ENCODE measurements around the gene TMEM41A. TPM values are rescaled to one million over a fixed set of nuclear protein-coding genes. Genes with fewer than 3 reads are reported as not detected.
"Not testable (repeated sequence)": the region's sequence is repeated elsewhere in the genome, so short reads cannot be mapped to it uniquely, and the experiment has no call there.

TMEM41A gene
- total RNA-seq, 8 experiments from 2014 or later = 9.7 to 16.6 (median 13.2) TPM

- in situ Hi-C loops (cut with MboI; ENCODE audit: low pct_unique_long_range_greater_than_20kb in 2 of 9, low sequenced_read_pairs in 9 of 9, unreplicated experiment in 9 of 9) = no loop called here
- ATAC-seq (replicated peaks in 6 of 8) = no peak
- Histone ChIP-seq H3K4me3 (no peak overlapping the region), H3K4me1 (replicated peaks in 1 of 2) (no peaks in the 10 kb centered on the region), H3K27ac (no peak overlapping the region)
- 13 to 100% (median 65%) methylated on average over 1 to 3 of the region's 3 CpGs; no CpG with 5 or more reads in 3 of the 10 experiments for WGBS, 10 experiments
These were observed 21.5 kb downstream of the TMEM41A start for GRCh38 chr3:185477316-185477715.

- H3K4me1 ChIP-seq (replicated peaks in 1 of 2); in situ Hi-C loops (cut with MboI; ENCODE audit: low pct_unique_long_range_greater_than_20kb in 2 of 9, low sequenced_read_pairs in 9 of 9, unreplicated experiment in 9 of 9); ATAC-seq (replicated peaks in 6 of 8); H3K4me3 ChIP-seq; H3K27ac ChIP-seq: not testable (repeated sequence)
- WGBS, 10 experiments = 88 to 100% (median 100%) methylated on average over 1 to 4 of the region's 6 CpGs; no CpG with 5 or more reads in 3 of the 10 experiments
These were observed 23.9 kb downstream of the TMEM41A start for GRCh38 chr3:185474922-185475321.

DNA sequence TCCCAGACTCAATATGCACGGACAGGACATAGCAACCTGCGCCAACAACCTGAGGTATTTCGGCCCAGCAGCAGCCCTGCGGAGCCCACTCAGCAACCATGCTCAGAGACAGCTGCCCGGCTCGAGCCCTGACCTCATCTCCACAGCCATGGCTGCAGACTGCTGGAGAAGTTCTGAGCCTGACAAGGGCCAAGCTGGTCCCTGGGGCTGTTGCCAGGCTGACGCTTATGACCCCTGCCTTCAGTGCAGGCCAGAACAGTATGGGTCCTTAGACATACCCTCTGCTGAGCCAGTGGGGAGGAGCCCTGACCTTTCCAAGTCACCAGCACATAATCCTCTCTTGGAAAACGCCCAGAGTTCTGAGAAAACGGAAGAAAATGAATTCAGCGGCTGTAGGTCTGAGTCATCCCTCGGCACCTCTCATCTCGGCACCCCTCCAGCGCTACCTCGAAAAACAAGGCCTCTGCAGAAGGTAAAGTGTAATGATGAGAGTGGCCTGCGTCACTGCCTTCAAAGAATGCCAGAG lies 25.5 kb downstream of the TMEM41A start:
- peak in 1 of 8 experiments; percentile 61 for ATAC-seq (replicated peaks in 6 of 8)
- H3K4me1 ChIP-seq (replicated peaks in 1 of 2) = no peaks in the 10 kb centered on the region
- WGBS, 10 experiments = 80 to 100% (median 94%) methylated on average over 2 to 9 of the region's 15 CpGs; no CpG with 5 or more reads in 4 of the 10 experiments
- in situ Hi-C loops (cut with MboI; ENCODE audit: low pct_unique_long_range_greater_than_20kb in 2 of 9, low sequenced_read_pairs in 9 of 9, unreplicated experiment in 9 of 9) = no loop called here
- no peak overlapping the region for H3K4me3 ChIP-seq
- no peak overlapping the region for H3K27ac ChIP-seq

- Histone ChIP-seq H3K4me1 (replicated peaks in 1 of 2) (no peaks in the 10 kb centered on the region), H3K4me3 (no peak overlapping the region), H3K27ac (no peak overlapping the region)
- 43 to 100% (median 63%) methylated on average over 1 to 3 of the region's 3 CpGs; no CpG with 5 or more reads in 3 of the 10 experiments for whole genome bisulfite sequencing, 10 experiments
- in situ Hi-C loops (cut with MboI; ENCODE audit: low pct_unique_long_range_greater_than_20kb in 2 of 9, low sequenced_read_pairs in 9 of 9, unreplicated experiment in 9 of 9) = no loop called here
- ATAC-seq (replicated peaks in 6 of 8) = no peak
These were observed 28.5 kb downstream of the TMEM41A start for GRCh38 chr3:185470323-185470722.

DNA sequence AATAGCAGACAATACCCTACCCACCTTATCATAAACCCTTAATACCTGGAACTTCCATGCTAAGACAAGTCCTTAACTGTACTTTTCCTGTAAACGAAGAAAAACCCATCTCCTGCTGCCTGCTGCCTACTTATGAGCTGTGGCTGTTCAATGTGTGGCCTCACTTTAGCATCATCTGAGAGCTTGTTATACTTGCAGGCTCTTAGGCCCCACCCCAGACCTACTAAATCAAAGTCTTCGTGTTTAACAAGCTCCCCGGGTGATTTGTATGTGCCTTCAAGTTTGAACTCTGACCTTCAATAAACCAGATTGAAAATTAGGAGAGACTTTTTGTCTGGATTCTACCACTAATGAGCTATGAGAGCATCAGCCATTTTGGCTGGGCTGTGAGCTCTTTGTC lies 29.3 kb downstream of the TMEM41A start:
- Histone ChIP-seq H3K4me1 (replicated peaks in 1 of 2) (no peaks in the 10 kb centered on the region), H3K27ac (no peak overlapping the region), H3K4me3 (no peak overlapping the region)
- in situ Hi-C loops (cut with MboI; ENCODE audit: low pct_unique_long_range_greater_than_20kb in 2 of 9, low sequenced_read_pairs in 9 of 9, unreplicated experiment in 9 of 9) = no loop called here
- 5 to 100% (median 76%) methylated on average over 1 to 3 of the region's 3 CpGs; no CpG with 5 or more reads in 4 of the 10 experiments for WGBS, 10 experiments
- ATAC-seq (replicated peaks in 6 of 8) = no peak

GRCh38 chr3:185466123-185466522 lies 32.7 kb downstream of the TMEM41A start:
- H3K4me3 ChIP-seq; H3K4me1 ChIP-seq (replicated peaks in 1 of 2); in situ Hi-C loops (cut with MboI; ENCODE audit: low pct_unique_long_range_greater_than_20kb in 2 of 9, low sequenced_read_pairs in 9 of 9, unreplicated experiment in 9 of 9); H3K27ac ChIP-seq; ATAC-seq (replicated peaks in 6 of 8): not testable (repeated sequence)
- WGBS, 10 experiments = 70 to 100% (median 92%) methylated on average over 1 to 3 of the region's 5 CpGs; no CpG with 5 or more reads in 6 of the 10 experiments

DNA sequence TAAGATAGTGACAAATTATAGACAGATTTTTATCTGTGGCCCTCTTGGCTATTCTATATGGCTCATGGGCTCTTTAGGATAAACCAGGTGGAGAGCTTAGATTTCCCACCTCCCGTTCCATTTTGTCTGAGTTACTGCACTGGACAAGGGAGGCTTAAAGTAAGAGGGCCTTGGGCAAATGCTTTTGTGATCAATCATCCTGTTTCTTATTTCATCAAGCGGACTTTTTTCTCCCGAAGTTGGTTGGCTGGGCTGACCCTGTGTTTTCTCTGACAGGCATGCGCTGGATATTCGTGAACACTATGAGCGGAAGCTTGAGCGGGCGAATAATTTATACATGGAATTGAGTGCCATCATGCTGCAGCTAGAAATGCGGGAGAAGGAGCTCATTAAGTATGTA lies 33.4 kb downstream of the TMEM41A start:
- WGBS, 10 experiments = 80 to 95% (median 89%) methylated on average over 3 to 9 of the region's 9 CpGs; no CpG with 5 or more reads in 2 of the 10 experiments
- Histone ChIP-seq H3K4me1 (replicated peaks in 1 of 2) (no peaks in the 10 kb centered on the region), H3K4me3 (no peak overlapping the region), H3K27ac (no peak overlapping the region)
- in situ Hi-C loops (cut with MboI; ENCODE audit: low pct_unique_long_range_greater_than_20kb in 2 of 9, low sequenced_read_pairs in 9 of 9, unreplicated experiment in 9 of 9) = no loop called here
- no peak for ATAC-seq (replicated peaks in 6 of 8)

- Histone ChIP-seq H3K27ac (no peak overlapping the region), H3K4me3 (no peak overlapping the region), H3K4me1 (replicated peaks in 1 of 2) (no peaks in the 10 kb centered on the region)
- in situ Hi-C loops (cut with MboI; ENCODE audit: low pct_unique_long_range_greater_than_20kb in 2 of 9, low sequenced_read_pairs in 9 of 9, unreplicated experiment in 9 of 9) = no loop called here
- WGBS, 10 experiments = 43 to 82% (median 65%) methylated on average over 1 to 6 of the region's 6 CpGs
- ATAC-seq (replicated peaks in 6 of 8) = peak in 2 of 8 experiments; percentile 33 to 34
These were observed 38.0 kb downstream of the TMEM41A start for GRCh38 chr3:185460719-185461350.

GRCh38 chr3:185460309-185460708 lies 38.5 kb downstream of the TMEM41A start:
- 49 to 84% (median 71%) methylated on average over 2 to 5 of the region's 5 CpGs; no CpG with 5 or more reads in 2 of the 10 experiments for WGBS, 10 experiments
- Histone ChIP-seq H3K27ac (no peak overlapping the region), H3K4me3 (no peak overlapping the region), H3K4me1 (replicated peaks in 1 of 2) (no peaks in the 10 kb centered on the region)
- in situ Hi-C loops (cut with MboI; ENCODE audit: low pct_unique_long_range_greater_than_20kb in 2 of 9, low sequenced_read_pairs in 9 of 9, unreplicated experiment in 9 of 9) = no loop called here
- ATAC-seq (replicated peaks in 6 of 8) = peak in 3 of 8 experiments; percentile 28 to 52 (median 28)

DNA sequence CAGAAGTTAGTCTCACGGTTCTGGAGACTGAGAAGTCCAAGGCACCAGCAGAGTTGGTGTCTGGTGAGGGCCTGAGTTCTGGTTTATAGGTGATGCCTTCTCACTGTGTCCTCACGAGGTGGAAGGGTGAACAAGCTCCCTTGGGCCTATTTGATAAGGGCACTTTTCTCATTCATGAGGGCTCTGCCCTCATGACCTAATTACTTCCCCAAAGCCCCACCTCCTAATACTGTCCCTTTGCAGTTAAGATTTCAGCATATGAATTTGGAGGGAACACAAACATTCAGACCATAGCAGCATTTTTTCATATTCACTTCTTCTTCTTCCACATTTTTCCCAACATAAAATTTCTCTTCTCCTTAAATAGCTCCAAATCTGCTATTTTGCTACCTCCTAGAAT lies 41.5 kb downstream of the TMEM41A start:
- H3K4me1 ChIP-seq (replicated peaks in 1 of 2) = no peaks in the 10 kb centered on the region
- in situ Hi-C loops (cut with MboI; ENCODE audit: low pct_unique_long_range_greater_than_20kb in 2 of 9, low sequenced_read_pairs in 9 of 9, unreplicated experiment in 9 of 9) = no loop called here
- no peak for ATAC-seq (replicated peaks in 6 of 8)
- H3K4me3 ChIP-seq = no peak overlapping the region
- H3K27ac ChIP-seq = no peak overlapping the region
- WGBS, 10 experiments = 43 to 90% (median 80%) methylated on average over 1 to 2 of the region's 2 CpGs; no CpG with 5 or more reads in 3 of the 10 experiments

DNA sequence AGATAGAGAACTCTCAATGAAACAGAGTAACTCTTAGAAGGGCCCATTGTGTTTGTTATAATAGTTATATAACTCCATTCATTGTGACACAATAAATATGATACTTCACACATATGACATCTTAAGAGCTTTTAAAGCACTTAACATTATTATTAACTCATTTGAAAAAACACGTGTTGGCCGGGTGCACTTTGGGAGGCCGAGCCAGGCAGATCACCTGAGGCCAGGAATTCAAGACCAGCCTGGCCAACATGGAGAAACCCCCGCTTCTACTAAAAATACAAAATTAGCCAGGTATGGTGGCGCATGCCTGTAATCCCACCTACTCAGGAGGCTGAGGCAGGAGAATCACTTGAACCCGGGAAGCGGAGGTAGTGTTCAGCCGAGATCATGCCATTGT lies 47.4 kb downstream of the TMEM41A start:
- ATAC-seq (replicated peaks in 6 of 8); in situ Hi-C loops (cut with MboI; ENCODE audit: low pct_unique_long_range_greater_than_20kb in 2 of 9, low sequenced_read_pairs in 9 of 9, unreplicated experiment in 9 of 9); H3K27ac ChIP-seq; H3K4me3 ChIP-seq; H3K4me1 ChIP-seq (replicated peaks in 1 of 2): not testable (repeated sequence)
- WGBS, 10 experiments = 82 to 100% (median 91%) methylated on average over 2 to 8 of the region's 8 CpGs

- Histone ChIP-seq H3K27ac (no peak overlapping the region), H3K4me1 (replicated peaks in 1 of 2) (no peaks in the 10 kb centered on the region), H3K4me3 (no peak overlapping the region)
- in situ Hi-C loops (cut with MboI; ENCODE audit: low pct_unique_long_range_greater_than_20kb in 2 of 9, low sequenced_read_pairs in 9 of 9, unreplicated experiment in 9 of 9) = no loop called here
- ATAC-seq (replicated peaks in 6 of 8) = no peak
These were observed 50.7 kb downstream of the TMEM41A start for GRCh38 chr3:185448107-185448506.

- Histone ChIP-seq H3K4me3 (no peak overlapping the region), H3K4me1 (replicated peaks in 1 of 2) (no peaks in the 10 kb centered on the region), H3K27ac (no peak overlapping the region)
- 94 to 100% (median 100%) methylated on average over 1 to 2 of the region's 2 CpGs; no CpG with 5 or more reads in 3 of the 10 experiments for WGBS, 10 experiments
- ATAC-seq (replicated peaks in 6 of 8) = no peak
- in situ Hi-C loops (cut with MboI; ENCODE audit: low pct_unique_long_range_greater_than_20kb in 2 of 9, low sequenced_read_pairs in 9 of 9, unreplicated experiment in 9 of 9) = no loop called here
These were observed 54.5 kb downstream of the TMEM41A start for GRCh38 chr3:185444329-185444728.

GRCh38 chr3:185442031-185442430 lies 56.8 kb downstream of the TMEM41A start:
- in situ Hi-C loops (cut with MboI; ENCODE audit: low pct_unique_long_range_greater_than_20kb in 2 of 9, low sequenced_read_pairs in 9 of 9, unreplicated experiment in 9 of 9) = no loop called here
- ATAC-seq (replicated peaks in 6 of 8) = no peak

More at GRCh38 chr3:185442031-185442430, 56.8 kb downstream of the TMEM41A start:
- Histone ChIP-seq H3K27ac (no peak overlapping the region), H3K4me1 (replicated peaks in 1 of 2) (no peaks in the 10 kb centered on the region), H3K4me3 (no peak overlapping the region)
- WGBS, 10 experiments = 83 to 100% (median 92%) methylated on average over 2 to 6 of the region's 6 CpGs
